Hematopoietic multipotent progenitor cell treated with erythropoietin and hydrocortisone succinate and interleukin-3 and kit ligand, for 15 days (in vitro differentiated cells): ENCODE data around the gene CAMTA1.
A peak's percentile ranks its signal among the peaks of the same experiment; 100 is the strongest.
"Not testable (repeated sequence)": the region's sequence is repeated elsewhere in the genome, so short reads cannot be mapped to it uniquely, and the experiment has no call there.

Experiments used
- DNase-seq: peaks from one replicate; pipeline ENCODE4 v3.0.0-alpha.2; 2015; ENCODE audit warnings: low spot score

The CAMTA1 gene

GRCh38 chr1:7781923-7782495, 996.8 kb downstream of the CAMTA1 start:
- no peak for DNase-seq

- DNase-seq, result peak; percentile 26
These were observed 998.0 kb downstream of the CAMTA1 start for GRCh38 chr1:7783178-7783711.

DNA sequence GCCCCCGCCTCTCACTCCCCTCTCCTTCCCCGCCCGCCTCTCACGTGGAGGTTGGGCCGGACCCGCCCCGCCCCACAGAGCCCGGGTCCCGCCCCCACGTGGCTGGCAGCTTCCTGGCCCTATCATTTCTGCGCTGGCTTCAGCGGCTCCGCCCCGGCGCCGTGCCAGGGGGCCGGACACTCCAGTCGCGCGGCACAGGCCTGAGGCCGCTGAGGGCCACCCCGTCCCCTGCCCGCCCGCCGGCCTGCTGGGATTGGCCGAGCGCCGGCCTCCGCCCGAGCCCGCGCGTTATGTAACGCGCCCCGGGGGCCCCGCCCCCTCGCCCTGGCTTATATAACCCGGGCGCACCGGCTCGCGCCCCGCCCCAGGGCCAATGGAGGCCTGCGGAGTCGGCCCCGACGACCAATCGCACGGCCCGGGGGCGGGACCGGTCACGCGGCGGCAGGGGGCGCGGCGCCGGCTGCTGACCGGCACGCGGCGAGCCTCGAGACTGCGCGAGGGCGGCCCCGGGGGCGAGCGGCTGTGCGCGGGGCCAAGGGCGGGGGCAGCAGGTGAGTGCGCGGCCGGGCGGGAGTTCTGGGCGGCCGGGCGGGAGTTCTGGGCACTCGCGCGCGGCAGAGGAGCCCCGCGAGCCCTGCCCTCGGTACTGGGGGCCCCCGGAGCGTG, 998.7 kb downstream of the CAMTA1 start, which contains the start of gene PER3:
Gene PER3 (plus strand): TSS at position 466 of the 666 bp plus-strand sequence. CDS start 587 bp downstream, outside the sequence.
- DNase-seq, result peak; percentile 89

DNA sequence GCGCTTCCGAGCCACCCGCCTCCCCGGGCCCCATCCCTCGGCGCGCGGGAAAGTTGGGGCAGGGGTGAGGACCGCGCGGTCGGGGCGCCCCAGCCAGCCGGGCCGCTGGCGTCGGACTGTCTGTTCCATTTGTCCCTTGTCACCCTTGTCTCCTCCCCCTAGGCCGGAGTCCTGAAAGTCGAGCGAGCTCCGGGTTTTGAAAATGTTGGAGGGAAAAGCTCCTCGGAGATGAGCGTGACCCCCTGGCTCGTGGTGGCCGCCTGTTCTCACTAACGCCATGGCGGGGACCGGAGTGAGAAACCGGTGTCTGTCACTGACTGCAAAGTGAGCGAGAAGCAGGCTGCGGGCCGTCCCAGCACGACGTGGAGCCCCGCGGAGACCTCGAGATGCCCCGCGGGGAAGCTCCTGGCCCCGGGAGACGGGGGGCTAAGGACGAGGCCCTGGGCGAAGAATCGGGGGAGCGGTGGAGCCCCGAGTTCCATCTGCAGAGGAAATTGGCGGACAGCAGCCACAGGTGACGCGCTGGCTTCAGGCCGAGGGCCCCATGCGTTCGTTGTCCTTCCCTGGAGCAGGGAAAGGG, 999.3 kb downstream of the CAMTA1 start:
- DNase-seq, result no peak

DNA sequence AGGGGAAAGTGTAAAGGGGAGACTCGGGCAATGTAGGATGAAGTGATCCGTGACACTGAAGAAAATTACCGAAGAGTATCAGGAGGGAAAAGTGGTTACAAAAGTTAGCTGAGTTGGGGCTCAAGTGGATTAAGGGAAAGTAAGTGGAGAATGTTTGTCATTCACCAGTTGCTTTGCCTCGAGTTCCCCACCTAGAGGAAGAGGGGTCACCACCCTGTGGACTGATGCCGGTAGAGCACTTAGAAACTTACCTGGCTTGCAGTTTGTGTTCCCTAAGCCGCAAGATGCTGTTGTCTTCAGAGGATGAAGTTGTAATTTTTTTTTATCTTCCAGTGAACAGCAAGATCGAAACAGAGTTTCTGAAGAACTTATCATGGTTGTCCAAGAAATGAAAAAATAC, 999.9 kb downstream of the CAMTA1 start:
- DNase-seq, result no peak

GRCh38 chr1:7786795-7787194, 1001.5 kb downstream of the CAMTA1 start:
- DNase-seq, result no peak

GRCh38 chr1:7789828-7790227, 1004.6 kb downstream of the CAMTA1 start:
- no peak for DNase-seq

DNA sequence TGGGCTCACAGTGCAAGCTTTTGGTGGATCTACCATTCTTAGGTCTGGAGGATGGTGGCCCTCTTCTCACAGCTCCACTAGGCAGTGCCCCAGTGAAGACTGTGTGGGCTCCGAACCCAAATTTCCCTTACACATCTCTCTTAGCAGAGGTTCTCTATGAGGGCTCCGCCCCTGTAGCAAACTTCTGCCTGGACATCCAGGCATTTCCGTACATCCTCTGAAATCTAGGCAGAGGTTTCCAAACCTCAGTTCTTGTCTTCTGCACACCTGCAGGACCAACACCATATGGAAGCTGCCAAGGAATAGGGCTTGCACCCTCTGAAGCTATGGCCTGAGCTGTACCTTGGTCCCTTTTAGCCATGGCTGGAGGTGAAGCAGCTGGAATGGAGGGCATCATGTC, 1005.8 kb downstream of the CAMTA1 start:
- not testable (repeated sequence) for DNase-seq

GRCh38 chr1:7795406-7795805, 1010.2 kb downstream of the CAMTA1 start:
- DNase-seq, result no peak

DNA sequence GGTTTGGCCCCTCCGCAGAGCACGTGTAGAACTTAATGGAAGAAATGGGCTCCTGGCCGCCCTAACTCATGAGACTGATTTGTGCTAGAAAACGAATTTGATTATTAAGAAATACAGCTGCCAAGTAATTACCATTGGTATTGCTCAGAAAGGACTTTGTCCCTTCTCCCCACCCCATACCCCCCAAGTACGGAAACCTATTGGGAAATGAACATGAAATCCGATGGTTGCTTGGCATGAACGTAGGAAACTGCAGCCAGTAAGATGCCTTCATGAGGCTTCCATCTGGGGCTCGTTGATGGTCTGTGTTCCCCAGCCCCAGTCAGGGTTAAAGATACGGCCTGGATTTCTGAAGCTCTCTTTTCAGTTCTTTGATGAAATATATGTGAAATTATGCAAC, 1020.2 kb downstream of the CAMTA1 start:
- DNase-seq, result no peak

DNA sequence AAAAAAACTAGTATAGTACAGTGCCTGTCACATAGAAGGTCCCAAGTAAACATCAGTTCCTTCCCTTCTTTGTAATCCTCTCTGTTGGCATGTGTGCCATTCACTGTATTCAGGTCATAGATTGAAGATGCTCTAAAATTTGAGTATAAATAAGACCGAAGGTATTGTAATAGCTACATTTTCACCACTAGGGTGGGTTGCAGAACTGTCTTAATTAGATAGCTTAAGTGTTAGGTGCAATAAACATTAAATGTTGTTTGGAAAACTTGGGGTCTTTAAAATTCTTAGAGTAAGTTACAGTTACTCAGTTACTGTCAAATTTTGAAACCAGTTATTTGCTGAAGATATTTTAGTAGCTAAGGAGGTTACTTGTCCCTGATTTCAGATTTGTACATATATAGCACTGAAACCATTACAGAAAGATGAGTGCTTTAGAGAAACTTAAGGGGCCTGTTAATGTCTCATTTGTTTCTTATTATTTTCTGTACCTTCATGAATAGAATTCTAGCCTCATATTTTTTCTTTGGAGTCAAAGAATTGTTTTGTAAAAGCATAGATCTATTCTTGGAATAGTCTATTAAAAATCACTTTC, 1023.1 kb downstream of the CAMTA1 start:
- peak; percentile 33 for DNase-seq

- DNase-seq, result no peak
These were observed 1024.5 kb downstream of the CAMTA1 start for GRCh38 chr1:7809742-7810141.

- DNase-seq, result no peak
These were observed 1025.1 kb downstream of the CAMTA1 start for GRCh38 chr1:7810395-7810794.

DNA sequence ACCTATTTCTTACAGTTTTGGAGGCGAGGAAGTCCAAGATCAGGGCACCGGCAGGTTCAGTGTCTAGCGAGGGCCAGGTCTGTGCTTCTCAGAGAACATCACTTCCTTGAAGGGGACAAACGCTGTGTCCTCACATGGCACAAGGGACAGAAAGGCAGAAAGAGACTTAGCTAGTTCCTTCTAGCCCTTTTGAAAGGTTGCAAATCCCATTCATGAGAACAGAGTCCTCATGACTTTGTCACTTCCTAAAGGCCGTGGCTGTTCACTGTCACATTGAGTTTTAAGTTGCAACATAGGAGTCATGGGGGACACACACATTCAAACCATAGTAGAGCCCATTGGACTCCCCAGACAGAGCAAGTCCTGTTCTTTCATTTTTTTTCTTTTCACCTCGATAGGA, 1026.2 kb downstream of the CAMTA1 start:
- DNase-seq, result no peak

- no peak for DNase-seq
These were observed 1028.6 kb downstream of the CAMTA1 start for GRCh38 chr1:7813677-7814373.
